B cell (primary cell): ENCODE data around the gene MSN. TPM values are rescaled to one million over a fixed set of nuclear protein-coding genes. Genes with fewer than 3 reads are reported as not detected.

ENCODE experiments used
- ATAC-seq: fragments of 200-7000 bp; cut with Tn5 transposase; one replicate; pipeline ENCODE4 v1.10.0; 2021; ENCODE audit warnings: low read depth, mild to moderate bottlenecking, moderate number of reproducible peaks, moderate library complexity
- CTCF ChIA-PET: fragments of 350-600 bp; sonication (Branson Sonifier 250); formaldehyde crosslinking; loops from one replicate; lab custom pipeline; 2021; ENCODE audit warnings: antibody characterized with exemption, inconsistent platforms; lab: Charles Lee
- POLR2A ChIA-PET: fragments of 350-600 bp; sonication (Branson Sonifier 250); formaldehyde crosslinking; loops from one replicate; lab custom pipeline; 2021; ENCODE audit warnings: antibody characterized with exemption; lab: Charles Lee
- DNase-seq: peaks from one replicate; pipeline ENCODE4 v3.0.0; 2013
- H2AFZ ChIP-seq: 2 replicates; pipeline ENCODE4 v1.6.1; 2012; ENCODE audit warnings: mild to moderate bottlenecking, low read depth, low read length; ENCODE audit not compliant: insufficient read depth, poor library complexity, severe bottlenecking
- H3K27ac ChIP-seq, 2 donors: 1 replicate in 1 of 2; 2 replicates in 1 of 2; pipeline ENCODE4 v1.5.1; 2012 to 2013; ENCODE audit warnings: low read length in 2 of 2, mild to moderate bottlenecking in 2 of 2, moderate library complexity in 1 of 2
- H3K27me3 ChIP-seq, 4 experiments: fragments of 200-600 bp in 1 of 4; sonication (generic) in 1 of 4; replicated peaks in 1 of 4; 1 replicate in 2 of 4; 2 replicates in 2 of 4; pipeline versions ENCODE4 v1.6.1 to v1.7.0; 2013 to 2016; ENCODE audit warnings: low read length in 3 of 4, mild to moderate bottlenecking in 2 of 4, mixed read lengths in 1 of 4, moderate library complexity in 1 of 4; ENCODE audit not compliant: insufficient read depth in 4 of 4, control insufficient read depth in 3 of 4; ENCODE audit errors: control extremely low read depth in 1 of 4
- H3K36me3 ChIP-seq, 2 experiments: replicated peaks in 1 of 2; 1 replicate in 1 of 2; 2 replicates in 1 of 2; pipeline versions ENCODE4 v1.6.1 to v1.7.1; 2013; ENCODE audit warnings: low read length in 1 of 2; ENCODE audit not compliant: insufficient read depth in 2 of 2, control insufficient read depth in 1 of 2; ENCODE audit errors: control extremely low read depth in 1 of 2, extremely low read depth in 1 of 2
- H3K4me1 ChIP-seq, 2 donors: fragments of 200-600 bp in 1 of 2; sonication (generic) in 1 of 2; 1 replicate in 1 of 2; 2 replicates in 1 of 2; pipeline versions ENCODE4 v1.5.1 to v1.6.1; 2013 to 2017; ENCODE audit warnings: low read length in 2 of 2; ENCODE audit not compliant: control insufficient read depth in 2 of 2, insufficient read depth in 2 of 2
- H3K4me2 ChIP-seq: replicated peaks from 2 replicates; pipeline ENCODE3; 2012; ENCODE audit warnings: mild to moderate bottlenecking, low read depth, low read length; ENCODE audit not compliant: poor library complexity, severe bottlenecking
- H3K4me3 ChIP-seq, 5 experiments: fragments of 200-600 bp in 1 of 5; sonication (generic) in 1 of 5; 1 replicate in 3 of 5; 2 replicates in 2 of 5; pipeline versions ENCODE4 v1.5.1 to v1.7.0; 2011 to 2016; ENCODE audit warnings: low read length in 4 of 5, mild to moderate bottlenecking in 4 of 5, low read depth in 2 of 5, control low read depth in 1 of 5, moderate library complexity in 1 of 5; ENCODE audit not compliant: insufficient read depth in 1 of 5; ENCODE audit errors: control extremely low read depth in 1 of 5, extremely low read depth in 1 of 5
- H3K79me2 ChIP-seq: fragments of 200-600 bp; sonication (generic); one replicate; pipeline ENCODE4 v1.6.0; 2016; ENCODE audit warnings: low read length; ENCODE audit not compliant: control insufficient read depth, insufficient read depth
- H3K9ac ChIP-seq: fragments of 200-600 bp; sonication (generic); 2 replicates; pipeline ENCODE4 v1.6.1; 2017; ENCODE audit warnings: mild to moderate bottlenecking, low read length, moderate library complexity
- H3K9me3 ChIP-seq, 3 donors: one replicate each; pipeline versions ENCODE4 v1.6.1 to v1.7.1; 2013; ENCODE audit warnings: low read length in 2 of 3; ENCODE audit not compliant: control insufficient read depth in 2 of 3, insufficient read depth in 1 of 3; ENCODE audit errors: control extremely low read depth in 1 of 3
- H4K20me1 ChIP-seq: 2 replicates; pipeline ENCODE4 v1.6.0; 2012; ENCODE audit warnings: mild to moderate bottlenecking, low read length; ENCODE audit not compliant: insufficient read depth, control insufficient read depth, poor library complexity, severe bottlenecking
- H3K27ac Mint-ChIP-seq: one replicate; pipeline ENCODE4 v1.8.0; 2021; ENCODE audit warnings: mixed read lengths
- H3K27me3 Mint-ChIP-seq: one replicate; pipeline ENCODE4 v1.8.0; 2021; ENCODE audit warnings: mixed read lengths
- H3K4me1 Mint-ChIP-seq: one replicate; pipeline ENCODE4 v1.8.0; 2021; ENCODE audit warnings: mixed read lengths
- H3K4me3 Mint-ChIP-seq: one replicate; pipeline ENCODE4 v1.8.0; 2021; ENCODE audit warnings: mixed read lengths
- H3K9me3 Mint-ChIP-seq: one replicate; pipeline ENCODE4 v1.8.0; 2022; ENCODE audit warnings: mixed read lengths; ENCODE audit not compliant: insufficient read depth
- EZH2 ChIP-seq: IDR thresholded peaks from 2 replicates; pipeline ENCODE4 v1.6.1; 2012; ENCODE audit warnings: borderline replicate concordance, low read depth, mild to moderate bottlenecking, moderate library complexity, low read length; ENCODE audit not compliant: insufficient read depth, poor library complexity, severe bottlenecking
- WGBS: methylation state at CpG from one replicate; pipeline ENCODE4 v1.1.5; 2013; ENCODE audit warnings: missing lambda C conversion rate; ENCODE audit not compliant: insufficient coverage; 5-methylcytosine and 5-hydroxymethylcytosine counted together
- intact Hi-C: fragments of 100-400 bp; cut with micrococcal nuclease; formaldehyde crosslinking; loops from one replicate; pipeline ENCODE4 v1.10.0; 2022
- polyA plus RNA-seq: library from polyadenylated mRNA; depleted of rRNA; stranded (reverse); fragments of >200 nt; gene quantifications from 2 replicates; pipeline ENCODE4 v1.2.3, GENCODE V29; 2012
- total RNA-seq, 2 donors: library from RNA; stranded (reverse); fragments of 120-200 nt in 1 of 2; gene quantifications; 1 replicate in 1 of 2; 2 replicates in 1 of 2; pipeline versions ENCODE4 v1.2.3 to v1.2.4, GENCODE V29; 2013 to 2022
- TF ChIP-seq, protein P1 (sequence below): fragments of 200-600 bp; IDR thresholded peaks from one replicate; pipeline ENCODE4 v1.8.0; 2022; ENCODE audit warnings: antibody characterized with exemption, mild to moderate bottlenecking

MSN gene
- total and polyA plus RNA-seq, 2 donors (not counting 1 experiment from before 2014, with no cell fraction given): 181 to 414 TPM

DNA sequence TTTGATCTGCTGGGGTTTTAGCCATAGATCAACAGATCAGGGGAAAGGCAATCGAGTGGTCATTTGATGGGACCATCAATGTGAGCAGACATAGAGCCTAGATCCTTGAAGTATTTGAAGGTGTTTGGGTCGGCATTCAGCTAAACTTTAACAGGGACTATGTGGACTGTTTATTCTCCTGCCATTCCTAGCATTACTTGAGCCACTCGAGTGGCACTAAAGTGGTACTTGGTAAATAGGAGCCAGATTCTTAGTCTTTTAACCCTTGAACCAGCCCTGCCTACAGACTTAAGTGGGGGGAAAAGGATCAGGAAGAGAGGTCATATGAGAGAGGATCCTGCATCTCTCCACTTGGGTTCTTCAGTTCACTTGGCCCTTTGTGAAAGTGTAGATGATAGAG, 3.8 kb downstream of the MSN start:
- H3K4me2 ChIP-seq: peak overlapping the region; percentile 51
- Mint-ChIP-seq H3K9me3 (no peaks in the 10 kb centered on the region), H3K4me1 (peaks cover 68% of the 10 kb centered on the region), H3K4me3 (peak overlapping the region; percentile 87), H3K27me3 (no peaks in the 10 kb centered on the region), H3K27ac (peak overlapping the region; percentile 67)
- peak overlapping the region in 1 of 2 donors; percentile 80 for H3K27ac ChIP-seq
- no peaks in the 10 kb centered on the region for H3K9me3 ChIP-seq
- peaks cover 85% of the 10 kb centered on the region for H3K79me2 ChIP-seq
- TF ChIP-seq EZH2: no peak
- TF ChIP-seq, protein P1, sequence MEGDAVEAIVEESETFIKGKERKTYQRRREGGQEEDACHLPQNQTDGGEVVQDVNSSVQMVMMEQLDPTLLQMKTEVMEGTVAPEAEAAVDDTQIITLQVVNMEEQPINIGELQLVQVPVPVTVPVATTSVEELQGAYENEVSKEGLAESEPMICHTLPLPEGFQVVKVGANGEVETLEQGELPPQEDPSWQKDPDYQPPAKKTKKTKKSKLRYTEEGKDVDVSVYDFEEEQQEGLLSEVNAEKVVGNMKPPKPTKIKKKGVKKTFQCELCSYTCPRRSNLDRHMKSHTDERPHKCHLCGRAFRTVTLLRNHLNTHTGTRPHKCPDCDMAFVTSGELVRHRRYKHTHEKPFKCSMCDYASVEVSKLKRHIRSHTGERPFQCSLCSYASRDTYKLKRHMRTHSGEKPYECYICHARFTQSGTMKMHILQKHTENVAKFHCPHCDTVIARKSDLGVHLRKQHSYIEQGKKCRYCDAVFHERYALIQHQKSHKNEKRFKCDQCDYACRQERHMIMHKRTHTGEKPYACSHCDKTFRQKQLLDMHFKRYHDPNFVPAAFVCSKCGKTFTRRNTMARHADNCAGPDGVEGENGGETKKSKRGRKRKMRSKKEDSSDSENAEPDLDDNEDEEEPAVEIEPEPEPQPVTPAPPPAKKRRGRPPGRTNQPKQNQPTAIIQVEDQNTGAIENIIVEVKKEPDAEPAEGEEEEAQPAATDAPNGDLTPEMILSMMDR: no peak
- H3K4me3 ChIP-seq: peak overlapping the region in 3 of 5 experiments; percentile 1 to 35 (median 7)
- peaks cover 38% of the 10 kb centered on the region for H4K20me1 ChIP-seq
- peaks cover 3 to 38% of the 10 kb centered on the region in 2 experiments for H3K36me3 ChIP-seq
- DNase-seq: no peak
- intact Hi-C loops: no loop called here
- ChIA-PET POLR2A (no interaction called here), CTCF (interaction anchor here (1.2 to 1.4 kb wide), 3 partner anchors 18 to 315 kb away, joined by 3 read pairs; no protein-coding TSS in a partner anchor)
- H3K4me1 ChIP-seq: peaks cover 61 to 74% of the 10 kb centered on the region in 2 donors
- H3K27me3 ChIP-seq: no peaks in the 10 kb centered on the region
- no peak overlapping the region for H2AFZ ChIP-seq
- peak overlapping the region; percentile 46 for H3K9ac ChIP-seq
- no CpG with 5 or more reads among the region's 3 CpGs for WGBS
- ATAC-seq: no peak

DNA sequence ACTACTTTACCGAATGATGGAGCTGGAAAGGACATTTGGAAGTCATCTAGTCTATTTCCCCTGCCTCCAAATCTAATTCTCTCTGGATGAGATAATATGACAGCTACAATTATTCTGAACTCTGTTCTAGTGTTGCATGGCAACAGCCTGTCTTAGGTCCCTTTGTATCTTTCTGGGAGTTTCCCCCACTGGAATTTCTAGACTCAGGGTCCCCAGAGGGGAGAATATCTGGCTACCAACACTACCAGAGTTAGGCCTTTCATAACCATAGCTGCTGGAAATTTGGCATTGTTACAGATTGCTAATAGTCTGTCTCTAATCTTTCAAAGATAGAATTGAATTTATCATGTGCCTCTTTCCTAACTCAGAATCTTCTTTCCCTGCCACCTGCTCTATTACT, 4.5 kb downstream of the MSN start:
- Histone ChIP-seq H3K4me2 (peak overlapping the region; percentile 51), H3K9ac (peak overlapping the region; percentile 46), H3K9me3 (no peaks in the 10 kb centered on the region), H3K27ac (peak overlapping the region in 1 of 2 donors; percentile 80), H2AFZ (no peak overlapping the region), H3K36me3 (peaks cover 3 to 38% of the 10 kb centered on the region in 2 experiments), H3K79me2 (peaks cover 92% of the 10 kb centered on the region), H3K27me3 (no peaks in the 10 kb centered on the region), H3K4me3 (peak overlapping the region in 2 of 5 experiments; percentile 1 to 2), H4K20me1 (peaks cover 38% of the 10 kb centered on the region), H3K4me1 (peaks cover 64 to 79% of the 10 kb centered on the region in 2 donors)
- Mint-ChIP-seq H3K9me3 (no peaks in the 10 kb centered on the region), H3K27me3 (no peaks in the 10 kb centered on the region), H3K27ac (peak overlapping the region; percentile 67), H3K4me1 (peaks cover 71% of the 10 kb centered on the region), H3K4me3 (peak overlapping the region; percentile 87)
- ChIA-PET CTCF (interaction anchor here (1.2 to 1.4 kb wide), 3 partner anchors 17 to 314 kb away, joined by 3 read pairs; no protein-coding TSS in a partner anchor), POLR2A (no interaction called here)
- TF ChIP-seq, protein P1: no peak
- TF ChIP-seq EZH2: no peak
- ATAC-seq (no peak), DNase-seq (no peak)
- WGBS: no CpG with 5 or more reads among the region's 1 CpG
- intact Hi-C loops: no loop called here
